Stomach (tissue), 9 donors: ENCODE measurements around the gene KCNJ9. TPM values are rescaled to one million over a fixed set of nuclear protein-coding genes. Genes with fewer than 3 reads are reported as not detected.

ENCODE experiments used
- DNase-seq, 2 donors: peaks; one replicate each; pipeline versions ENCODE4 v3.0.0 to v3.0.0-alpha.2; 2013 to 2019
- H3K27ac ChIP-seq, 5 donors: fragments of 200-600 bp in 4 of 5; sonication (generic) in 4 of 5; one replicate each; pipeline ENCODE4 v1.5.1; 2013 to 2019; ENCODE audit warnings: mild to moderate bottlenecking in 1 of 5, moderate library complexity in 1 of 5
- H3K27me3 ChIP-seq, 3 donors: fragments of 200-600 bp; sonication (generic); one replicate each; pipeline ENCODE4 v1.5.1; 2017 to 2019; ENCODE audit warnings: mixed run types in 1 of 3
- H3K36me3 ChIP-seq, 4 donors: fragments of 200-600 bp; sonication (generic); 1 replicate in 3 of 4; 2 replicates in 1 of 4; pipeline ENCODE4 v1.5.1; 2016 to 2019
- H3K4me1 ChIP-seq, 4 donors: fragments of 200-600 bp; sonication (generic); one replicate each; pipeline ENCODE4 v1.5.1; 2016 to 2019
- H3K4me3 ChIP-seq, 4 donors: fragments of 200-600 bp; sonication (generic) in 3 of 4; one replicate each; pipeline ENCODE4 v1.5.1; 2016 to 2019; ENCODE audit warnings: mild to moderate bottlenecking in 1 of 4
- H3K9me3 ChIP-seq, 4 donors: fragments of 200-600 bp; sonication (generic); one replicate each; pipeline ENCODE4 v1.5.1; 2016 to 2019
- EP300 ChIP-seq: sonication (generic); formaldehyde crosslinking; IDR thresholded peaks from one replicate; pipeline ENCODE4 v1.6.1; 2017; ENCODE audit warnings: antibody characterized with exemption
- POLR2A ChIP-seq, 4 donors: fragments of 450-650 bp; IDR thresholded peaks; one replicate each; pipeline ENCODE4 v1.6.1; 2016; ENCODE audit warnings: antibody characterized with exemption in 4 of 4, control low read depth in 2 of 4, mild to moderate bottlenecking in 1 of 4, moderate library complexity in 1 of 4
- POLR2AphosphoS5 ChIP-seq, 3 donors: sonication (generic); formaldehyde crosslinking; IDR thresholded peaks; one replicate each; pipeline ENCODE4 v1.6.1; 2016; ENCODE audit warnings: antibody characterized with exemption in 3 of 3
- WGBS, 5 donors: extraction: QIAGEN DNeasy Blood & Tissue Kit in 3 of 5; methylation state at CpG; one replicate each; pipeline versions ENCODE4 v1.1.5 to v1.1.7; 2013 to 2018; 5-methylcytosine and 5-hydroxymethylcytosine counted together
- intact Hi-C: fragments of 100-400 bp; cut with DNase I; formaldehyde crosslinking; loops from one replicate; pipeline ENCODE4 v1.15.1; 2023; ENCODE audit warnings: low total_unique reads
- polyA plus RNA-seq, 3 donors: library from polyadenylated mRNA; stranded (reverse); fragments of 200-250 nt; gene quantifications; one replicate each; pipeline ENCODE4 v1.2.3, GENCODE V29; 2013
- total RNA-seq, 5 donors: library from RNA; depleted of rRNA; stranded (reverse); fragments of >200 nt; gene quantifications; one replicate each; pipeline versions ENCODE4 v1.1.0 to v1.2.3, GENCODE V29; 2014 to 2016
- TF ChIP-seq, protein P1 (sequence below), 7 experiments: fragments of 450-650 bp in 4 of 7; fragments of 200-600 bp in 3 of 7; sonication (generic) in 3 of 7; IDR thresholded peaks; one replicate each; pipeline ENCODE4 v1.5.1; 2016 to 2019; ENCODE audit warnings: antibody characterized with exemption in 7 of 7, control low read depth in 2 of 7, mild to moderate bottlenecking in 1 of 7
- donor health status: healthy with polysubstance abuse.
- donor health status: Bipolar disorder and iron deficiency.
- donor health status: healthy.

The KCNJ9 gene
- total and polyA plus RNA-seq, 8 donors = 0.03 to 0.87 (median 0.06) TPM; not detected in 5

DNA sequence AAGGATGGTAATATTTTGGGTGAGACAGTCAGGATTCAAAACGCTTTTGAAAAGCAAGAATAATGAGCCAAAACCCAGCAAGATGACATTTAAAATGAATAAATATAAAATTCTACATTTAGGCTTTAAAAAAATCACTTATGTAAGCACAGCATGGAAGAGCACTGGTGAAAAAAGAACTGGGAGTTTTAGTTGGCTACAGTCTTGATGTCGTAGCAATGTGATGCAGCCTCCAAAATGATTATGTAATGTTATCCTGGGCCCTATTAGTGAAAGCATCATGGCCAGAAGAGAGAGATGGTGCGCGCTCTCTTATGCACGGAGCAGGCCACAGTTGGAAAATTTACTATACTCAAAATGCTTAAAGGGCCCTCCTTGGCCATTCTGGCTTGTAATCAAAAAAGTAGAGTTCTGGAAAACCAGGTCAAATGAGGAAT is 5.1 kb downstream of the KCNJ9 start:
- intact Hi-C loops = no loop called here
- Histone ChIP-seq H3K27me3 (peaks cover 0 to 34% (median 31%) of the 10 kb centered on the region in 3 donors), H3K36me3 (peaks cover 9 to 49% (median 43%) of the 10 kb centered on the region in 4 donors), H3K4me3 (no peak overlapping the region), H3K27ac (peak overlapping the region in 1 of 5 donors; percentile 13), H3K4me1 (peaks cover 9 to 14% (median 13%) of the 10 kb centered on the region in 4 donors), H3K9me3 (no peaks in the 10 kb centered on the region)
- TF ChIP-seq, protein P1, sequence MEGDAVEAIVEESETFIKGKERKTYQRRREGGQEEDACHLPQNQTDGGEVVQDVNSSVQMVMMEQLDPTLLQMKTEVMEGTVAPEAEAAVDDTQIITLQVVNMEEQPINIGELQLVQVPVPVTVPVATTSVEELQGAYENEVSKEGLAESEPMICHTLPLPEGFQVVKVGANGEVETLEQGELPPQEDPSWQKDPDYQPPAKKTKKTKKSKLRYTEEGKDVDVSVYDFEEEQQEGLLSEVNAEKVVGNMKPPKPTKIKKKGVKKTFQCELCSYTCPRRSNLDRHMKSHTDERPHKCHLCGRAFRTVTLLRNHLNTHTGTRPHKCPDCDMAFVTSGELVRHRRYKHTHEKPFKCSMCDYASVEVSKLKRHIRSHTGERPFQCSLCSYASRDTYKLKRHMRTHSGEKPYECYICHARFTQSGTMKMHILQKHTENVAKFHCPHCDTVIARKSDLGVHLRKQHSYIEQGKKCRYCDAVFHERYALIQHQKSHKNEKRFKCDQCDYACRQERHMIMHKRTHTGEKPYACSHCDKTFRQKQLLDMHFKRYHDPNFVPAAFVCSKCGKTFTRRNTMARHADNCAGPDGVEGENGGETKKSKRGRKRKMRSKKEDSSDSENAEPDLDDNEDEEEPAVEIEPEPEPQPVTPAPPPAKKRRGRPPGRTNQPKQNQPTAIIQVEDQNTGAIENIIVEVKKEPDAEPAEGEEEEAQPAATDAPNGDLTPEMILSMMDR (IDR thresholded peaks at IDR 0.05) = no peak
- TF ChIP-seq EP300 (no peak), POLR2AphosphoS5 (IDR thresholded peaks at IDR 0.05) (no peak), POLR2A (IDR thresholded peaks at IDR 0.05) (no peak)
- 77 to 83% (median 81%) methylated on average over 5 of the region's 5 CpGs for WGBS, 5 donors
- peak in 1 of 2 donors; percentile 44 for DNase-seq

DNA sequence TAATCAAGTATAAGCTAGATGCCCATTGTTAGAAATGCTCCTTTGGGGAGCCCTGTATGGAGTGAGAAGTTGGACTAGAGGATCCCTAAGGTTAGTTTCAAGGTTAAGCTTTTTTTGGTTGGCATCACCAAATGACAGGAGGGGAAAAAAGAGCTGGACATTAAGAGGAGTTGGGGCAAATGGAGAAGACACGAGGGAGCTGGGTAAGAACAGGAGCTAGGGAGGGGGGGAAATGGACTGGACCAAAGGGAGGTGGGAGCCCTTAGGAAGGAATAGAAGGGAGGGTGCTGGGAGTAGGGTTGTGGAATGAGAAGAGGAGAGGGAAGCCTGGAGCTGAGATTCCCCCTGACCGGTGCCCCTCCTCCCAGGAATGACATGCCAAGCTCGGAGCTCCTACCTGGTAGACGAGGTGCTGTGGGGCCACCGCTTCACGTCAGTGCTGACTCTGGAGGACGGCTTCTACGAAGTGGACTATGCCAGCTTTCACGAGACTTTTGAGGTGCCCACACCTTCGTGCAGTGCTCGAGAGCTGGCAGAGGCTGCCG is 5.9 kb downstream of the KCNJ9 start:
- no peak for TF ChIP-seq POLR2AphosphoS5 (IDR thresholded peaks at IDR 0.05)
- TF ChIP-seq, protein P1 (IDR thresholded peaks at IDR 0.05) = no peak
- no peak for TF ChIP-seq POLR2A (IDR thresholded peaks at IDR 0.05)
- no peak for TF ChIP-seq EP300
- DNase-seq = no peak
- no peaks in the 10 kb centered on the region for H3K9me3 ChIP-seq
- H3K4me3 ChIP-seq = no peak overlapping the region
- WGBS, 5 donors = 86 to 93% (median 92%) methylated on average over 11 to 12 of the region's 12 CpGs
- H3K36me3 ChIP-seq = peaks cover 16 to 56% (median 50%) of the 10 kb centered on the region in 4 donors
- H3K27me3 ChIP-seq = peaks cover 0 to 27% (median 24%) of the 10 kb centered on the region in 3 donors
- intact Hi-C loops = no loop called here
- H3K4me1 ChIP-seq = peaks cover 9 to 14% (median 13%) of the 10 kb centered on the region in 4 donors
- H3K27ac ChIP-seq = no peak overlapping the region

DNA sequence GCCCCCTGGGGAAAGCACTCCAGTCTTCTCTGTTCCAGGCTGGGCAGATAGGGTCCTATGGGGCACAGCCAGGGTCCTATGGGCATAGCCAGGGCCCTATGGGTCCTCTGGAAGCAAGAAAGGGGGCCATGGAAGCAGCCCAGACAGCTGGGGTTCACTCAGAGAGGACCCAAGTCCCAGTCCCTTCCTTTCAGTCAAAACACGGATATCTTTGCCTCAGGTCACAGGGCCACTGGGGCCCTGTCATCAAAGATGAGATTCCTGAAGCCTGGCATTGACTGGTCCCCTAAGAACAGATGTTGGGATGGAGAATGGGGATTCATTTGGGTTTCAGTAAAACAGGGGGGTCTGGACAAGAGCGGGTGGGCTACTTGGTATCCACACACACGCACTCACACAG is 8.5 kb downstream of the KCNJ9 start:
- Histone ChIP-seq H3K27ac (no peak overlapping the region), H3K27me3 (peaks cover 0 to under 1% (median 0%) of the 10 kb centered on the region in 3 donors), H3K4me3 (no peak overlapping the region), H3K36me3 (peaks cover 18 to 81% (median 77%) of the 10 kb centered on the region in 4 donors), H3K4me1 (peaks cover 0 to 16% (median 3%) of the 10 kb centered on the region in 4 donors), H3K9me3 (no peaks in the 10 kb centered on the region)
- intact Hi-C loops = no loop called here
- TF ChIP-seq POLR2AphosphoS5 (IDR thresholded peaks at IDR 0.05) = no peak
- TF ChIP-seq EP300 = no peak
- TF ChIP-seq, protein P1 (IDR thresholded peaks at IDR 0.05) = no peak
- no peak for TF ChIP-seq POLR2A (IDR thresholded peaks at IDR 0.05)
- WGBS, 5 donors = 86 to 100% (median 91%) methylated on average over 3 of the region's 3 CpGs
- no peak for DNase-seq

DNA sequence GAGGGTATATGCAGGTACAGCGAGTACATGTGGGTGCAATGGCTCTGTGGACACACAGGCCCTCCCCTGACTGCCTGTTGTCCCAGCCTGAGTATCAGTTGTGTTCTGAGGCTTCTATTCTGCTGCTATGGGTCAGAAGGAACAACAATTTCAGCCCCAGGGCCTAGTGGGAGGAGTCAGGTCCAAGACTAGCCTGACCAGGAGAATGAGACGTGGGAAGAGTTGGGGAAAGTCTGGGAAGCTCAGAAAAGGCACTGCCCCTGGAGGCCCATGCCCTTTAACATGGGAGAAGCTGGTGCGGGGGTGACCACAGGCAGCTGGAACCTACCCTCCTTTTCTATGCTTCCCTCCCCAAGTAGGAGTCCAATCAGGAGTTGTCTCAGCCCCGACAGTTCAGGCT is 9.4 kb downstream of the KCNJ9 start:
- WGBS, 5 donors = 88 to 98% (median 94%) methylated on average over 4 of the region's 4 CpGs
- no peaks in the 10 kb centered on the region for H3K9me3 ChIP-seq
- H3K27me3 ChIP-seq = no peaks in the 10 kb centered on the region
- peaks cover 0 to 23% (median 9%) of the 10 kb centered on the region in 4 donors for H3K4me1 ChIP-seq
- no peak overlapping the region for H3K27ac ChIP-seq
- TF ChIP-seq EP300 (no peak), POLR2AphosphoS5 (IDR thresholded peaks at IDR 0.05) (no peak), POLR2A (IDR thresholded peaks at IDR 0.05) (no peak)
- TF ChIP-seq, protein P1 (IDR thresholded peaks at IDR 0.05) = no peak
- peaks cover 18 to 85% (median 82%) of the 10 kb centered on the region in 4 donors for H3K36me3 ChIP-seq
- intact Hi-C loops = no loop called here
- no peak overlapping the region for H3K4me3 ChIP-seq
- no peak for DNase-seq
